HepG2 (cell line): Measurements from ENCODE around the gene NXPE3. TPM values are rescaled to one million over a fixed set of nuclear protein-coding genes. Genes with fewer than 3 reads are reported as not detected.
A peak's percentile ranks its signal among the peaks of the same experiment; 100 is the strongest.

Experiments
- CENPX ChIP-seq: sonication (generic); formaldehyde crosslinking; IDR thresholded peaks from 2 replicates; pipeline ENCODE4 v1.9.0; 2021; ENCODE audit warnings: mild to moderate bottlenecking, missing genetic modification reagents, moderate library complexity
- CREM ChIP-seq, 2 experiments: sonication (generic) in 1 of 2; formaldehyde crosslinking in 1 of 2; IDR thresholded peaks; 2 replicates each; pipeline versions ENCODE4 v1.4.0 to v1.6.1; 2016 to 2020; ENCODE audit warnings: antibody characterized with exemption in 1 of 2, mild to moderate bottlenecking in 1 of 2, missing genetic modification reagents in 1 of 2
- DMAP1 ChIP-seq: IDR thresholded peaks from 2 replicates; pipeline ENCODE4 v1.6.1; 2016
- ELF3 ChIP-seq: IDR thresholded peaks from 2 replicates; pipeline ENCODE4 v1.6.1; 2016; ENCODE audit warnings: missing genetic modification reagents, missing compliant biosample characterization
- FOSL2 ChIP-seq: sonication (generic); formaldehyde crosslinking; IDR thresholded peaks from 2 replicates; pipeline ENCODE4 v1.4.0; 2020; ENCODE audit warnings: missing genetic modification reagents
- HDAC6 ChIP-seq: fragments of 200-600 bp; sonication (generic); IDR thresholded peaks from 2 replicates; pipeline ENCODE4 v1.7.0; 2017; ENCODE audit warnings: mild to moderate bottlenecking, antibody characterized with exemption, low read length, low read depth
- HINFP ChIP-seq: sonication (generic); formaldehyde crosslinking; IDR thresholded peaks from 2 replicates; pipeline ENCODE4 v1.4.0; 2020; ENCODE audit warnings: low read depth, mild to moderate bottlenecking, missing genetic modification reagents
- HIVEP1 ChIP-seq: sonication (generic); formaldehyde crosslinking; IDR thresholded peaks from 2 replicates; pipeline ENCODE4 v1.4.0; 2020; ENCODE audit warnings: mild to moderate bottlenecking, missing genetic modification reagents
- HNRNPL ChIP-seq: fragments of 200-400 bp; formaldehyde crosslinking; IDR thresholded peaks from 2 replicates; pipeline ENCODE4 v1.6.1; 2017; ENCODE audit warnings: mild to moderate bottlenecking, low read depth, low read length
- HOXD1 ChIP-seq: sonication (generic); formaldehyde crosslinking; IDR thresholded peaks from 2 replicates; pipeline ENCODE4 v1.5.0; 2020; ENCODE audit warnings: missing genetic modification reagents
- KMT2A ChIP-seq: sonication (generic); formaldehyde crosslinking; IDR thresholded peaks from 2 replicates; pipeline ENCODE4 v1.4.0; 2020; ENCODE audit warnings: missing genetic modification reagents
- LBX2 ChIP-seq: sonication (generic); formaldehyde crosslinking; IDR thresholded peaks from 2 replicates; pipeline ENCODE4 v1.5.0; 2020; ENCODE audit warnings: missing genetic modification reagents, mild to moderate bottlenecking, borderline replicate concordance
- MED8 ChIP-seq: sonication (generic); formaldehyde crosslinking; IDR thresholded peaks from 2 replicates; pipeline ENCODE4 v1.8.1; 2023; ENCODE audit warnings: mild to moderate bottlenecking, missing genetic modification reagents; ENCODE audit not compliant: insufficient replicate concordance
- POLR2AphosphoS2 ChIP-seq: IDR thresholded peaks from 2 replicates; pipeline ENCODE4 v1.6.1; 2011; ENCODE audit warnings: low read depth, low read length, improper control_type of control experiment
- PPARG ChIP-seq: conservative IDR thresholded peaks from 2 replicates; pipeline ENCODE4 v1.6.1; 2016; ENCODE audit warnings: missing biosample characterization, missing genetic modification reagents
- RBM22 ChIP-seq: fragments of 200-400 bp; formaldehyde crosslinking; optimal IDR thresholded peaks from 2 replicates; pipeline ENCODE3; 2017; ENCODE audit warnings: mild to moderate bottlenecking, low read length, moderate library complexity
- RXRB ChIP-seq: IDR thresholded peaks from 2 replicates; pipeline ENCODE4 v1.6.1; 2016; ENCODE audit warnings: borderline replicate concordance, missing genetic modification reagents, missing compliant biosample characterization
- SALL1 ChIP-seq: sonication (generic); formaldehyde crosslinking; IDR thresholded peaks from 2 replicates; pipeline ENCODE4 v1.8.0; 2022; ENCODE audit warnings: mild to moderate bottlenecking, missing genetic modification reagents
- SP5 ChIP-seq: IDR thresholded peaks from 2 replicates; pipeline ENCODE4 v1.6.1; 2016; ENCODE audit warnings: low read depth, borderline replicate concordance
- TAF1 ChIP-seq: sonication (generic); formaldehyde crosslinking; IDR thresholded peaks from 2 replicates; pipeline ENCODE4 v1.4.0; 2020; ENCODE audit warnings: missing genetic modification reagents
- ZFP36L1 ChIP-seq: sonication (generic); formaldehyde crosslinking; IDR thresholded peaks from 2 replicates; pipeline ENCODE4 v1.8.0; 2022; ENCODE audit warnings: mild to moderate bottlenecking, missing genetic modification reagents, moderate library complexity
- ZNF260 ChIP-seq: sonication (generic); formaldehyde crosslinking; IDR thresholded peaks from 2 replicates; pipeline ENCODE4 v1.4.0; 2020; ENCODE audit warnings: missing genetic modification reagents, low read depth, mild to moderate bottlenecking, borderline replicate concordance
- ZNF451 ChIP-seq: sonication (generic); formaldehyde crosslinking; IDR thresholded peaks from 2 replicates; pipeline ENCODE4 v1.5.0; 2020; ENCODE audit warnings: mild to moderate bottlenecking, missing genetic modification reagents
- ZNF501 ChIP-seq: sonication (generic); formaldehyde crosslinking; IDR thresholded peaks from 2 replicates; pipeline ENCODE4 v1.5.1; 2020; ENCODE audit warnings: mild to moderate bottlenecking, moderate library complexity, missing genetic modification reagents
- ZNF546 ChIP-seq: sonication (generic); formaldehyde crosslinking; conservative IDR thresholded peaks from 2 replicates; pipeline ENCODE4 v1.8.1; 2023; ENCODE audit warnings: mild to moderate bottlenecking, missing genetic modification reagents
- ZNF547 ChIP-seq: sonication (generic); formaldehyde crosslinking; IDR thresholded peaks from 2 replicates; pipeline ENCODE4 v1.5.1; 2020; ENCODE audit warnings: mild to moderate bottlenecking, missing genetic modification reagents
- ZNF678 ChIP-seq: sonication (generic); formaldehyde crosslinking; IDR thresholded peaks from 2 replicates; pipeline ENCODE4 v1.4.0; 2020; ENCODE audit warnings: mild to moderate bottlenecking, missing genetic modification reagents
- ZNF839 ChIP-seq: sonication (generic); formaldehyde crosslinking; IDR thresholded peaks from 2 replicates; pipeline ENCODE4 v1.4.0; 2020; ENCODE audit warnings: missing genetic modification reagents, mild to moderate bottlenecking, borderline replicate concordance
- polyA plus RNA-seq, 8 experiments: library from polyadenylated mRNA; depleted of rRNA in 3 of 8; stranded (reverse) in 7 of 8; unstranded in 1 of 8; fragments of >200 nt; fragmentation: Illumina TruSeq in 4 of 8; extraction: Trizol in 4 of 8; gene quantifications; 2 replicates each; pipeline versions ENCODE4 v1.2.1 to v1.2.3, GENCODE V29; 2011 to 2016; ENCODE audit warnings: low read depth in 4 of 8, missing spikeins in 1 of 8, mixed read lengths in 1 of 8; ENCODE audit not compliant: insufficient read depth in 1 of 8
- total RNA-seq, 5 experiments: library from RNA; depleted of rRNA; stranded (reverse); fragments of >200 nt; fragmentation: Illumina TruSeq; extraction: Trizol; gene quantifications; 2 replicates each; pipeline ENCODE4 v1.2.3, GENCODE V29; 2016; ENCODE audit warnings: low read depth in 1 of 5
- TF ChIP-seq, protein P1 (sequence below): sonication (generic); formaldehyde crosslinking; IDR thresholded peaks from 2 replicates; pipeline ENCODE4 v1.4.0; 2020; ENCODE audit warnings: missing genetic modification reagents

NXPE3 gene
- total and polyA plus RNA-seq, 2 of the 13 experiments (the other 11 are each of a cell fraction or from before 2014, with no cell fraction given) = 3.5 to 4.7 TPM

- TF ChIP-seq ZNF546 (CRISPR knock-in tag) (0 out of 2 replicates have a peak, but pooled peaks have one; percentile 41), TAF1 (peak; percentile 95), HOXD1 (CRISPR knock-in tag) (peak; percentile 19; the same call in 1 of the 2 replicates), SP5 (CRISPR knock-in tag) (peak; percentile 94), POLR2AphosphoS2 (peak; percentile 85), ZNF678 (CRISPR knock-in tag) (no peak), HDAC6 (no peak), CREM (IDR thresholded peaks at IDR 0.05) (0 out of 2 replicates have a peak, but pooled peaks have one; percentile 32), CREM (CRISPR knock-in tag; IDR thresholded peaks at IDR 0.05) (no peak), PPARG (CRISPR knock-in tag) (0 out of 2 replicates have a peak, but pooled peaks have one; percentile 12), KMT2A (CRISPR knock-in tag) (peak; percentile 53; the same call in 1 of the 2 replicates), CENPX (CRISPR knock-in tag) (no peak), MED8 (CRISPR knock-in tag) (peak; percentile 77), ZNF839 (CRISPR knock-in tag) (no peak; the same call in 1 of the 2 replicates), RXRB (CRISPR knock-in tag) (peak; percentile 28; the same call in 1 of the 2 replicates), RBM22 (peak; percentile 13), HNRNPL (no peak), ZNF451 (CRISPR knock-in tag) (no peak), ZFP36L1 (no peak), SALL1 (CRISPR knock-in tag) (peak; percentile 65), DMAP1 (CRISPR knock-in tag) (no peak), ELF3 (no peak; the same call in 1 of the 2 replicates), LBX2 (CRISPR knock-in tag) (no peak), HIVEP1 (CRISPR knock-in tag) (no peak), ZNF260 (CRISPR knock-in tag) (no peak), FOSL2 (CRISPR knock-in tag) (peak; percentile 46; the same call in 1 of the 2 replicates), ZNF501 (peak; percentile 14; the same call in 1 of the 2 replicates), ZNF547 (0 out of 2 replicates have a peak, but pooled peaks have one; percentile 68), HINFP (CRISPR knock-in tag) (no peak)
- TF ChIP-seq, protein P1, sequence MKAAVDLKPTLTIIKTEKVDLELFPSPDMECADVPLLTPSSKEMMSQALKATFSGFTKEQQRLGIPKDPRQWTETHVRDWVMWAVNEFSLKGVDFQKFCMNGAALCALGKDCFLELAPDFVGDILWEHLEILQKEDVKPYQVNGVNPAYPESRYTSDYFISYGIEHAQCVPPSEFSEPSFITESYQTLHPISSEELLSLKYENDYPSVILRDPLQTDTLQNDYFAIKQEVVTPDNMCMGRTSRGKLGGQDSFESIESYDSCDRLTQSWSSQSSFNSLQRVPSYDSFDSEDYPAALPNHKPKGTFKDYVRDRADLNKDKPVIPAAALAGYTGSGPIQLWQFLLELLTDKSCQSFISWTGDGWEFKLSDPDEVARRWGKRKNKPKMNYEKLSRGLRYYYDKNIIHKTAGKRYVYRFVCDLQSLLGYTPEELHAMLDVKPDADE = no peak
These were observed 70.0 kb downstream of the NXPE3 start, which contains the start of gene NFKBIZ (continued) for GRCh38 chr3:101848754-101849713.
